IPS-NIHi7 (cell line): ENCODE data around the gene ROR2.
"Not testable (repeated sequence)": the region's sequence is repeated elsewhere in the genome, so short reads cannot be mapped to it uniquely, and the experiment has no call there.

Experiments
- DNase-seq: peaks from one replicate; pipeline ENCODE4 v3.0.0; 2012; ENCODE audit warnings: mixed read lengths; ENCODE audit errors: extremely low spot score

Gene ROR2

DNA sequence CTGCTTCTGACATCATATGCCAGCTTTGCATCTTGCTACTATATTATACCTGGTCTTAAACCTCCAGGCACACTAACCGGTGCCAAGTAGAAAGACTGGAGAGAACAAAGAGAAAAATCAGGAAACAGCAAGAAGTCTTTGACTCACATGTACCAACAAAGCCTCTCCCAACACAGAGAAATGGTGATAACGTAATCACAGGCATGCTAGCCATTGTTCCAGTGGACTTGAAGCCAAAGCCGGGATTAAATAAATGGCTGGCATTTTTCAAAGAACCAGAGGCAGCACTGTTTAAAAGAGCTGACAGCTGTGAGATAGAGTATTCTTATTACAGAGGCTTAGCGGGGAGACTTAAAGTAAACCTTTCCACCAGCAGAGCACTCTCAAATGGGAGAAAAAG, 378.0 kb downstream of the ROR2 start:
- DNase-seq, result no peak

DNA sequence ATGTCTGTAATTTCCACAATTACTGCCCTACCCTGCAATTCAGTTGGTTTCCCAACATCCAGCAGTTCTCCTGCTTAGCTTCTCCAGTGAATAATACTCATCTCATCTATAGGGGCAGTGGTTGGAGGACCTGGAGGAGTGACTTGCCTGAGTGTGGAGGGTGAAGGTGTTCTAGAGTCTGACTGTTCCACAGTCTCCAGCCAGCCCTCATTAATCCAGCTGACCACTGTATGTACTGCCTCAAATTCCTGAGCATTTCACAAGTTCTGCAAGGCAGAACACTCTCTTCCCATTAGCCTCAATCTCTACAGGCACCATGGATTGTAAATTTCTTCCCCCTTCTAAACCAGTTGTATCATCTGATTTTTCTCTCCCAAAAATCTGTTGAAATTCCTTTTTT, 379.0 kb downstream of the ROR2 start:
- DNase-seq, result no peak

DNA sequence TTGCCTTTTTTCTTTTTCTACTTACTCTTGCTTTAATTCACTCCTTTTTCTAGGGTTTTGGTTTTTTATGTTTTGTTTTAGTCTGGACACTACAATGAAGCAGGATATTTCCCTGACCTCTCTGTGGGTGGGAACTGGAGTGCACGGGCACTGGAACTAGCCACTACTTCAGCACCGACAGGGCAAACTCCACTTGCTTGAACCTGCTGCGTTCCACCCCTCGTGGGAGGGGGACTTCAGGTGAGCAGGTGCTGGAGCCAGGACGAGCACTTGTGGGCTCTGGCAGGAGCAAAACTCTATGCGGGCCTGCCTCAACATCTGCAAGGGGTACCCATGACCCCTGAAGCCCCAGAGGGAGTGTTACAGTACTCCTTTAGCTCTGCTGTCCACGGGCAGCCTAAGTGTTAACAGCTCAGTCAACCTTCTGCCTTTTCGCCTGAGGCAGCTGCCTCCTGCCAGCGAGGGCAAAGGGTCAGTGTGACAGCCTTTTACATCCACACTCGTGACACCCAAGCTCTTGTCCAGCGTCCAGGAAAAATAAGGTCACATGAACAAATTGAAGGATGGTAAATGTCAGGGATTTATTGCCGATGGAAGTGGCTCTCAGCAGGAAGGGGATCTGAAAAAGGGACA, 382.3 kb downstream of the ROR2 start:
- no peak for DNase-seq

DNA sequence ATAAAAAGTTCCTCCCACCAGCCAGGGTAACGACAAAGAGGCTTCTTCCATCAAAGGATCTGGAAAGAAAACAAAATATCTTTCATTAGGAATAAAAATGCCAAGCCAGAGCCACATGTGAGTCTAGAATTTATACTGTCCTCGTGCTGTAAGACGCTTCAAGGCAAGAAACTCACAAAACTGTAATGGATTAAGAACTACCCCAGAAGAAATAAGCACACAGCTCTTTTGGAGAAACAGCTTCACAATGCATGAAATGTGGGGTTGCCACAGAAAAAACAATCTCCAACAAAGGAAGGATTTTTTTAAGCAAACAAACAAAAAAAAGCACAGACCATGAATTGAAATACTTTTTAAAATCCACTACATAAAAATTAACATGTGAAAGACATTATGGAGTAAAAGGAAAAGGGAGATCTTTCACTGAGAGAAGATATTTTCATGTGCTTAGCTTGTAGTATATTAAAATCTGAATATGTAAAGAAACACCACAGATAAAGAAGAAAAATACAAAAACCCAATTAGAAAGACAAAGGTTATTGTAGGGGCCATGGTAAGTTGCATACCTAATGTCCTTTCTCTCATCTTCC, 385.9 kb downstream of the ROR2 start:
- DNase-seq, result no peak

DNA sequence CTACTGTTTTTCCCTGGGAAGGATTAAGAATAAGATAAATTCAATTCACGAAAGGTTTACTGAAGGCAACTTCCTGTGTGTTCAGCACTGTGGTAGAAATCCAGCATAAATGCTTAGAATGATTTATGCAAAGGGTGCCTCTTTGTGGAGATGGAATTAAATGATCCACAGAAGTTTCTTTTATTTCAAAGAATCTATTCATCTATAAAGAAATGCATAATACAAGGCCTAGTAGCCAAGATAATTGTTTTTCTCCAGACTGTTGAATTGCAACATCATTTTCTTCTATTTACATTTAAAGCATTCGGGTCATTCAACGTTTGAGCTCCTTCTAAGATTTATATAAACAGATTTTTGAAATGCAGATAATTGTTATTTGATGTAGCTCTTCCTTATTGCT, 387.6 kb downstream of the ROR2 start:
- DNase-seq, result no peak

DNA sequence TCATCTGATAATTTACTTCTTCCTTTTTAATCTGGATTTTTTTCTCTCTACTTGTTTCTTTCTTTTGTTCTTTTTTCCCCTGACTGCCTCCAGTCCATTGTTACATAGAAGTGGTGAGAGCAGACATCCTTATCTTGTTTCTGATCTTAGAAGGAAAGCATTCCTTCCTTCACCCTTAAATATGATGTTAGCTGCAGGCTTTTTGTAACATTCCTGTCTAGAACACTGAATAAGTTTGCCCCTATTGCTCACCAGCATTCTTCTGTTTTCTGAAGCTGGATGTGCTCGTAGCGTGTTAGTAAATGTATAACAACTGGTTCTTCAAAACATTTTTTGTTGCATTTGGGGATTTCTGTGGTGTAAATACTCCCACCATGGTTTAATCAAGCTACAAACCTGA, 389.7 kb downstream of the ROR2 start:
- no peak for DNase-seq

DNA sequence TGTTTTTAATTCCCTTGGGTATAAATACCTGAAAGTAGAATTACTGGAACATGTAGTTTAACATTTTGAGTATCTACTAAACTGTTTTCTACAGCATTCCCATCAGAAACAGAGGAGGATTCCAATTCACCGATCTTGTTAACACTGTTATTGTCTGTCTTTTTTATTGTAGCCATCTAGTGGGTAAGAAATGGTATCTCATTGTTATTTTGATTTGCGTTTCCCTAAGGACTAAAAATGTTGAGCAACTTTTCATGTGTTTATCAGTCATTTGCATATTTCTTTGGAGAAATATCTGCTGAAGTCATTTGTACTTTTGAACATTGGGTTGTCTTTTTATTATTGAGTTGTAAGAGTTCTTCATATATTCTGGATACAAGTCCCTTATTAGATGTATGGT, 391.1 kb downstream of the ROR2 start:
- no peak for DNase-seq

DNA sequence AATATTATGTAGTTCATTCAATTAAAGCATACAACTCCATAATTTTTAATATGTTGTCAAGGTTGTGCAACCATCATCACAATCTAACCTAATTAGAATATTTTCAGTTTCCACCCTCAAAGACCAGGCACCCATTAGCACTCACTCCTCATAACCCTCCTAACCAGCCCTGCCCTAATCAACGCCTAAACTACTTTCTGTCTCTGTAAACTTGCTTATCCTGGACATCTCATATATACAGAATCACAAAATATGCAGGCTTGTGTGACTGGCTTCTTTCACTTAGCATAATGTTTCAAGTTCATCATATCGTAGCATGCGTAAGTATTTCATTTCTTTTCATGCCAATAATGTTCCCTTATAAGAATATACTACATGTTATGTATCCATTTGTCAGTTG, 391.6 kb downstream of the ROR2 start:
- DNase-seq, result no peak

DNA sequence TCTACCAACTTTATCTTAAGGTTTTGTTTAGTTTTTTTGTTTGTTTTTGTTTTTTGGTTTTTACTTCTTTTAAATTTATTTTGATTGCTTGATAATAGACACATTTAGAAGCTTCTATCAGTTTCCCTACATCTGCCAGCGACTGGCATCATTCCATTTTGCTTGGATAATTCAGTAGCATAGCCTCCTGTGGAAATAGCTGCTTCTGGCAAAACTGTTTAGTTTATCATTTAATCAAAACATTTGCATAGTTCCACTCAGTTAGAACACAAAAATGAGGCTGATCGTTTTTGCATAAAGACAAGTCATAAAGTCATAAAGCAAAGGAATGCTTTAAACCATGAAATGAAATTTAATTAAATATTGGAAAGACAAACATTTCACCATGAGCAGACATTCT, 392.7 kb downstream of the ROR2 start:
- DNase-seq, result no peak

DNA sequence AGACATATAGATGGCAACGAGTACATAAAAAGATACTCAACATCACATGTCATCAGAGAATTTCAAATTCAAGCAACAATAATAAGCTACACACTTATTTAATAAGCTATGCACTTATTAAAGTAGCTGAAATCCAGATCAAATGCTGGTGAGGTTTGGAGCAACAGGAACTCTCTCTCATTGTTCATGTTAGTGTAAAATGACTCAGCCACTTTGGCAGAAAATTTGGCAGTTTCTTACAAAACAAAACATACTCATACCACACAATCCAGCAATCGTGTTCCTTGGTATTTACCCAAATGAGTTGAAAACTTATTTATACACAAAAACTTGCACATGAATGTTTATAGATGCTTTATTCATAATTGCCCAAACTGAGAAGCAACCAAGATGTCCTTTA, 394.9 kb downstream of the ROR2 start:
- no peak for DNase-seq

DNA sequence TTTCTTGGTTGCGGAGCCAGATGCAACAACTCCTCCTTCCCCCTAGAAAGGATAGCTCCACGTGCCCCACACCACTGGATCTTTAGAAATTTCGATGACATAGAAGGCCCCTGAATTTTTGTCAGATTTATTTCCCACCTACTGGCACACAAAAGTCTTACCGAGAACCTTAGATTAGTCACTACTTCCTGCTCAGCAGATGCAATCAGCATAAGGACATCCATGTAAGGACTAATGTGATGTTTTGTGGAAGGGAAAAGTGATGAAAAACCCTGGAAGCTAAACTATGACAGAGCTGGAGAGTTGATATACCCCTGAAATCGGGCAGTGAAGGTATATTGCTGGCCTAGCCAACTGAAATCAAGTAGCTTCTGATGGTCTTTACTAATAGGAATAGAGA, 400.9 kb downstream of the ROR2 start:
- no peak for DNase-seq

DNA sequence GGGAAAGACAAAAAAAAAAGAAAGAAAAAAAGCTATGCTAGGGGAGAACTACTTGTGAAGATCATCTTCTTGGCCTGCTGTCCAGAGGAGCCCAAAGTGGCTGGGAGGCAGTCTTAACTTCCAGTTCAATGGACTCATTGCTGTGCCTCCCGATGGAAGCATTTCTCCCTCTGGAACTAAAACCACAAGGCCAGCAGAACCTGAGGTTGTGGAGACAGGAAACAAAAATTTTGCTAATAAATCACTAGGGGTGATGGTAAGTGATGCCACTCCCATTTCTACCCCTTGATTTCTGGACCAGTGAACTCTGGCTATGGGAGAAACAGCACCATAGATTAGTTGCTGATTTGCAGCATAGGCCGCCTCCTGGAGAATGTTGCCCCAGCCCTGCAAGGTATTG, 402.9 kb downstream of the ROR2 start:
- DNase-seq, result no peak

DNA sequence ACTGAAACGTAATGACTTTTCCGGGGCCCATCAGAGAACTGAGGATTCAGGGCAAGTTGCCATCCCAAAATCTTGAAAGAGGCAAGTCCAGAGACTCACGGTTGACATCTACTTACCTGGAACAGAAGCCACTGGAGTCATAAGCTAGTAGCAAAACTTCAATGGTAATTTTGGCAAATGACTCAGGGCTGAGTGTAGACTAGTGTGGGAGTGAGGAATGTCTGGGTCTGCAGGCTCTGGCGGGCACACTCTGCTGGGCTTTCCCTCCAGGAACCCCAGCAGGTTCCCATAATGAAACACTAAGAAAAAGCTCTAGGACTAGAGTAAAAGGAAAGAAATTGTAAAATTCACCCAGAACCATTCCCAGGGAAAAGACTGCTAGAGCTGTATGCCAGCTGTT, 403.5 kb downstream of the ROR2 start:
- no peak for DNase-seq

DNA sequence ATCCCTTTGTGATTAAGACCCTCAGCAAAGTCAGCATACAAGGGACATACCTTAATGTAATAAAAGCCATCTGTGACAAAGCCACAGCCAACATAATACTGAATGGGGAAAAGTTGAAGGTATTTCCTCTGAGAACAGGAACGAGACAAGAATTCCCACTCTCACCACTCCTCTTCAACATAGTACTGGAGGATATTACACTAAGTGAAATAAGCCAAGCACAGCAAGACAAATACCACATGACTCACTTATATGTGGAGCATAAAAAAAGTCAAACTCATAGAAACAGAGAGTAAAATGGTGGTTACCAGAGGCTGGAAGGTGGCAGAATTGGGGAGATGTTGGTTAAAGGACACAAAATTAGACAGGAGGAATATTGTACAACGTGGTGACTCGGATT, 408.3 kb downstream of the ROR2 start:
- DNase-seq, result no peak

DNA sequence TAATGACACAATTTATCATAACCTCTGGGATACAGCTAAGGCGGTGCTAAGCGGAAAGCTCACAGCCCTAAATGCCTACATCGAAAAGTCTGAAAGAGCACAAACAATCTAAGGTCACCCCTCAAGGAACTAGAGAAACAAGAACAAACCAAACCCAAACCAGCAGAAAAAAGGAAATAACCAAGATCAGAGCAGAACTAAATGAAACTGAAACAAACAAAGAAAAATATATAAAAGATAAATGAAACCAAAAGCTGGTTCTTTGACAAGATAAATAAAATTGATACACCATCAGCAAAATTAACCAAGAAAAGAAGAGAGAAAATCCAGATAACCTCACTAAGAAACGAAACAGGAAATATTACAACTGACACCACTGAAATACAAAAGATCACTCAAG, 409.5 kb downstream of the ROR2 start:
- DNase-seq, result not testable (repeated sequence)

DNA sequence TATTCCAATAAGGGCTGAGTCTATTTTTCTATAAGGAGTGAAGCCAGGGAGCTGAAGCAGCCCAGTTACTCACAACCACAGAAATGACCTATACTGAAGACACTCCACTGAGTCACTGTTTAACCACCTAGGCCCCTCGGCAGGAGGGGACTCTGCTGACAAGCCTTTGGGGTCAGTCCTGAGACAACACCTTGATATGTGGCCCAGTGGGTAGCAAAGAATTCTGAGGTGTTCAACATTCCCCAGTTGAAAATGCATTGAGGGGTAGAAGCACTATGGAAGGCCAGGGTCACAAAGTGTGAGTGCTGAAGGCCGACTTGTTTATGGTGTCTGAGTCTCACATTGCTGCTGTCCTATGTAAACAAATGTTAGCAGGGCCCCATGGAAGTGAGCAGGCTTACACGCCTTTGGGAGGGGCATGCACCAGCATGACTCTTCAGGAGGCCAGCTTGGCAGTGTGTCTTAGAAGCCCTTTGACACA, 413.8 kb downstream of the ROR2 start:
- DNase-seq, result peak; percentile 53

DNA sequence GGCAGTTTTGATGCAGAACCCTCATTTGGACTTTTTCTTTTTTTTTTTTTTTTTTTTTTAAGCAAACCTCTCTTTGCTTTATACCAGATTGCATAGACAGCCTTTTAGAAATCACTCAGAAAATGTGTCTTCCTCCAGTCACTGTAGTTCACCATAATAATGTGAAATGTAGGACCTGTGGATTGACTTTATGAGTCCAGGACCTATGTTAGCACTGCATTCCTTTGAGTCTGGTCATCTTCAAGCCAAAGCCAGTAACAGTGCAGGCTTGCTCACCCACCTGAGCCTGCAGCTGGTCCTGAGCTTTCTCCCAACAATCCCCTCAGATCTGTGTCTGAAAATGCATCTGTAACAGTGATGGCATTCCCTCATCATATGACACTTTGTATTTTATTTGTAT, 415.7 kb downstream of the ROR2 start:
- DNase-seq, result no peak

DNA sequence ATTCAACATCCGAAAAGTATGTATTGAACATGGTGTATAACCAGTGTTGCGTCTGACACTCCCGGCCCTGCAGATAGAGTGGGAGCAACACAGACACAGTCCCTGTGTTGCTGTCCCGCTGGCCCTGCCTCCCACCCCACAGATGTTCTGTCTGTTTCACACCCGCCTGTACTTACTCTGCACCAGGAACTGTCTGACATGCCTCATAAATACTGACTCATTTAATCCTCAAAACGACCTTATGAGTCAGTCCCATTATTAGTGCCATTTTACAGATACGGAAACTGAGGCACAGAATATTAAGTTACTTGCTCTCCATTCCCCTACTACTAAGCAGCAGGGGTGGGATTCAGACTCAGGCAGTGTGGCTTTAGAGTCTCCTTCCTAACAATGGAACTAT, 416.6 kb downstream of the ROR2 start:
- DNase-seq, result no peak

DNA sequence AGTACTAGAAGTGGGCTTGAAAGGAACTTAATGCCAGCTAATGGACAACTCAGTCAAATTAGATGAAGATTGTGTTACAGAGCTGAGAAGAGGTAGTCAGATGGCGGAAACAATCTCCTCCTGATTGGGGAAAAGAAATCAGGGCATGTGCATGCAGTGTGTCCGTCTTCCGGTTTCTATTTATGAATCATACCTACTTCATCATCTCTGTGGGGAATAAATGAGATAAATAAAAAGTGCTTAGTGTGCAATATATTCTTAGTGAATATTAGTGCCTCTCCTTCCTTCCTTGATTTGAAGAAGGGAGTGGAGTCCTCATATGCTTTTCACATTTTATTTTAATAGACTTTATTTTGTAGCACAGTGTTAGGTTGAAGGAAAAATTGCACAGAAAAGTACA, 417.7 kb downstream of the ROR2 start:
- DNase-seq, result no peak

DNA sequence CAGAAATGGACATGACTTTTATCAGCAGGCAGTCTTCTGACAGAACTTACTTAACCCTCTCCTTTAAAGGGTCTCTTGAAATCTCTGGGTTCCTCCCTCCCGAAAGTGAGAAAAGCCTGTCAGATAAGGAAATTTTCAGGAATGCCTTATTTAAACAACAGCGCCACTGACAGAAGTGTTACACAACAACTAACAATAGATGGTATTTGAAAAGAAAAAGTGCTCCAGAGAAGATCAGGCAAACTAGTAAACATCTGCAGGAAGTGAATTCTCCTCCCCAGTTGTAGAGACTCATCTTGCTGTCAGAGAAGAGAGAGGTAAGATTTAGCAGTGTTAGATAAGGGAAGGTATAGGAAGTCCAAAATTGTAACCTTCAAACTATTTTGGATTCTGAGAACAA, 419.2 kb downstream of the ROR2 start:
- DNase-seq, result no peak

DNA sequence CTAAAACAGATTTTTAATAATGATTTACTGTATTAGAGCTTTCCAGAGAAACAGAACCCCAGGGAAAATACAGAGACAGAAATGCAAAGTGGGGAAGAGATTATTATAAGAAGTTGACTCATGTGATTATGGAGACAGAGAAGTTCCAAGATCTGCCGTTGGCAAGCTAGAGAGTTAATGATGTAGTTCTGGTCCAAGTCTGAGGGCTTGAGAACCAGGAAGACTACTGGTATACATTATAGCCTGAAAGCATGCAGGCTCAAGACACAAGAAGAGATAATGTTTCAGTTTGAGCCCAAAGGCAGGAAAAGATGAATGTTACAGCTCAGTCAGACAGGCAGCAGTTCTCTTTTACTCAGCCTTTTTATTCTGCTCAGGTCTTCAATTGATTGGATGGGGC, 427.5 kb downstream of the ROR2 start:
- DNase-seq, result no peak

DNA sequence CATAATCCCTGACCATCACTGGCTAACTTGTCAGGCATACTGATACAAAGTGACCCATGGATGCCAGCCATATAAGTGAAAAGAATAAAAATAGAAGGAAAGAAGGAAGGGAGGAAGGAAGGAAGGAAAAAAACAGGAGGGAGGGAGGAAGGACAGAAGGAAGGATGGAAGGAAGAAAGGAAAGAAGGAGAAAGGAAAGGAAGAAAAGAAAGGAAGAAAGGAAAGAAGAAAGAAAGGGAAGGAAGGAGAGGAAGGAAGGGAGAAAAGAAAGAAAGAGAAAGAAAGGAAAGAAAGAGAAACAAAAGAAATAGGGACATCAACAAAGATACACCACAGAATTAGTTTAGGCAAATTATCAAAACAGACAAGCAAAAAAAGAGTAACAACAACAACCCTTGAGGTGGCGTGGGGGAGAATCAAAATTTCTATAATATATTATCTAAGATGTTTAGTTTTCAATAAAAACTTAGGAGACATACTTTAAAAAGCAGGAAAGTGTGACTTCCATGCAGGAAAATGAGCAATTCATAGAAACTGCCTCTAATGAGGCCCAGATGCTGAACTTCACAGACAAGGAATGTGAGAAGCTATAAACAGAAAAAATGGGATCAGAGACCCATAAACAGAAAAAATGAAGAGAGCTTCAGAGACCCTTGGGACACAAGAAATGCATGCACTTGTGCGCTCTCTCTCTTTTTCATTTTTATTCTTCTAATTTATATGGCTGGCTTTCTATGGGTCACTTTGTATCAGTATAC, 430.3 kb downstream of the ROR2 start:
- DNase-seq, result no peak

DNA sequence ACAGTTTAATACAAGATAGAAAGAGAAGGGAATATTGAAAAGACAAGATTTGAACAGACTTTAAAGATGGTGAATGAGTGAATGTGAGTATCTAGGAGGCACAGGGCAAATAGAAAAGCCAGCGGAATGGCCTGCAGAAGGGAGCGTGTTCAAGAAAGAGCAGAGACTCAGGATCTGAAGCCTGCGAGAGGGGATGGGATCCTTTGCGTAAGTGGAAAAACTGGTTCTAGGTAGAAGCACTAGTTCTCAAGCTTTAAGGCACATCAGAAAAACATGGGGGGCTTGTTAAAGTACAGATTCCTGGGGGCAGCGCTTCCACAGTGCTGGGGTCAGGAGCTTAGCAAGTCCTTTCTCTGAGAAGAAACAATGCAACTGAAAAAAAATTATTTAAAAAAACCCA, 431.6 kb downstream of the ROR2 start:
- no peak for DNase-seq
